Stomach (tissue), 9 donors: Measurements from ENCODE around the gene FHOD3. TPM values are rescaled to one million over a fixed set of nuclear protein-coding genes. Genes with fewer than 3 reads are reported as not detected.
A peak's percentile ranks its signal among the peaks of the same experiment; 100 is the strongest.
"Not testable (repeated sequence)": the region's sequence is repeated elsewhere in the genome, so short reads cannot be mapped to it uniquely, and the experiment has no call there.

Experiments
- DNase-seq, 2 donors: peaks; one replicate each; pipeline versions ENCODE4 v3.0.0 to v3.0.0-alpha.2; 2013 to 2019
- H3K27ac ChIP-seq, 5 donors: fragments of 200-600 bp in 4 of 5; sonication (generic) in 4 of 5; one replicate each; pipeline ENCODE4 v1.5.1; 2013 to 2019; ENCODE audit warnings: mild to moderate bottlenecking in 1 of 5, moderate library complexity in 1 of 5
- H3K27me3 ChIP-seq, 3 donors: fragments of 200-600 bp; sonication (generic); one replicate each; pipeline ENCODE4 v1.5.1; 2017 to 2019; ENCODE audit warnings: mixed run types in 1 of 3
- H3K36me3 ChIP-seq, 4 donors: fragments of 200-600 bp; sonication (generic); 1 replicate in 3 of 4; 2 replicates in 1 of 4; pipeline ENCODE4 v1.5.1; 2016 to 2019
- H3K4me1 ChIP-seq, 4 donors: fragments of 200-600 bp; sonication (generic); one replicate each; pipeline ENCODE4 v1.5.1; 2016 to 2019
- H3K4me3 ChIP-seq, 4 donors: fragments of 200-600 bp; sonication (generic) in 3 of 4; one replicate each; pipeline ENCODE4 v1.5.1; 2016 to 2019; ENCODE audit warnings: mild to moderate bottlenecking in 1 of 4
- H3K9me3 ChIP-seq, 4 donors: fragments of 200-600 bp; sonication (generic); one replicate each; pipeline ENCODE4 v1.5.1; 2016 to 2019
- CTCF ChIP-seq, 7 experiments: fragments of 450-650 bp in 4 of 7; fragments of 200-600 bp in 3 of 7; sonication (generic) in 3 of 7; IDR thresholded peaks; one replicate each; pipeline ENCODE4 v1.5.1; 2016 to 2019; ENCODE audit warnings: antibody characterized with exemption in 7 of 7, control low read depth in 2 of 7, mild to moderate bottlenecking in 1 of 7
- EP300 ChIP-seq: sonication (generic); formaldehyde crosslinking; IDR thresholded peaks from one replicate; pipeline ENCODE4 v1.6.1; 2017; ENCODE audit warnings: antibody characterized with exemption
- POLR2A ChIP-seq, 4 donors: fragments of 450-650 bp; IDR thresholded peaks; one replicate each; pipeline ENCODE4 v1.6.1; 2016; ENCODE audit warnings: antibody characterized with exemption in 4 of 4, control low read depth in 2 of 4, mild to moderate bottlenecking in 1 of 4, moderate library complexity in 1 of 4
- POLR2AphosphoS5 ChIP-seq, 3 donors: sonication (generic); formaldehyde crosslinking; IDR thresholded peaks; one replicate each; pipeline ENCODE4 v1.6.1; 2016; ENCODE audit warnings: antibody characterized with exemption in 3 of 3
- WGBS, 5 donors: extraction: QIAGEN DNeasy Blood & Tissue Kit in 3 of 5; methylation state at CpG; one replicate each; pipeline versions ENCODE4 v1.1.5 to v1.1.7; 2013 to 2018; 5-methylcytosine and 5-hydroxymethylcytosine counted together
- intact Hi-C: fragments of 100-400 bp; cut with DNase I; formaldehyde crosslinking; loops from one replicate; pipeline ENCODE4 v1.15.1; 2023; ENCODE audit warnings: low total_unique reads
- polyA plus RNA-seq, 3 donors: library from polyadenylated mRNA; stranded (reverse); fragments of 200-250 nt; gene quantifications; one replicate each; pipeline ENCODE4 v1.2.3, GENCODE V29; 2013
- total RNA-seq, 5 donors: library from RNA; depleted of rRNA; stranded (reverse); fragments of >200 nt; gene quantifications; one replicate each; pipeline versions ENCODE4 v1.1.0 to v1.2.3, GENCODE V29; 2014 to 2016
- donor health status: healthy with polysubstance abuse.
- donor health status: Bipolar disorder and iron deficiency.
- donor health status: healthy.

The FHOD3 gene
- total and polyA plus RNA-seq, 8 donors = under 0.01 to 9.1 (median 4.6) TPM

- DNase-seq = no peak
- no peaks in the 10 kb centered on the region for H3K4me1 ChIP-seq
- intact Hi-C loops = no loop called here
- 58 to 66% (median 63%) methylated on average over 9 of the region's 9 CpGs for WGBS, 5 donors
- no peaks in the 10 kb centered on the region for H3K27me3 ChIP-seq
- TF ChIP-seq POLR2A (IDR thresholded peaks at IDR 0.05) (no peak), EP300 (no peak)
- no peak overlapping the region for H3K4me3 ChIP-seq
- no peaks in the 10 kb centered on the region for H3K36me3 ChIP-seq
- no peak overlapping the region for H3K27ac ChIP-seq
- peaks cover 0 to 4% (median 0%) of the 10 kb centered on the region in 4 donors for H3K9me3 ChIP-seq
Observed at GRCh38 chr18:36350839-36351469, 53.4 kb downstream of the FHOD3 start.

GRCh38 chr18:36352384-36352783 lies 54.9 kb downstream of the FHOD3 start:
- 45 to 75% (median 47%) methylated on average over 3 of the region's 3 CpGs for WGBS, 5 donors
- Histone ChIP-seq H3K27me3 (no peaks in the 10 kb centered on the region), H3K4me3 (no peak overlapping the region), H3K4me1 (no peaks in the 10 kb centered on the region), H3K27ac (no peak overlapping the region), H3K36me3 (no peaks in the 10 kb centered on the region), H3K9me3 (peaks cover 0 to 4% (median 0%) of the 10 kb centered on the region in 4 donors)
- intact Hi-C loops = no loop called here
- DNase-seq = peak in 1 of 2 donors; percentile 59
- TF ChIP-seq POLR2A (IDR thresholded peaks at IDR 0.05) (no peak), EP300 (no peak), CTCF (IDR thresholded peaks at IDR 0.05) (no peak), POLR2AphosphoS5 (IDR thresholded peaks at IDR 0.05) (no peak)

GRCh38 chr18:36354989-36355388 lies 57.5 kb downstream of the FHOD3 start:
- Histone ChIP-seq H3K4me1 (no peaks in the 10 kb centered on the region), H3K36me3 (no peaks in the 10 kb centered on the region), H3K4me3 (no peak overlapping the region), H3K27me3 (no peaks in the 10 kb centered on the region), H3K9me3 (peaks cover 0 to 4% (median 0%) of the 10 kb centered on the region in 4 donors), H3K27ac (no peak overlapping the region)
- WGBS, 5 donors = 79 to 89% (median 87%) methylated on average over 5 of the region's 5 CpGs
- intact Hi-C loops = no loop called here
- TF ChIP-seq POLR2AphosphoS5 (IDR thresholded peaks at IDR 0.05) (no peak), EP300 (no peak), CTCF (IDR thresholded peaks at IDR 0.05) (no peak), POLR2A (IDR thresholded peaks at IDR 0.05) (no peak)
- no peak for DNase-seq

- no peak for DNase-seq
- peaks cover 0 to 4% (median 0%) of the 10 kb centered on the region in 4 donors for H3K9me3 ChIP-seq
- WGBS, 5 donors = 85 to 93% (median 88%) methylated on average over 7 of the region's 7 CpGs
- intact Hi-C loops = no loop called here
- no peaks in the 10 kb centered on the region for H3K36me3 ChIP-seq
- no peak overlapping the region for H3K4me3 ChIP-seq
- no peak overlapping the region for H3K27ac ChIP-seq
- no peak for TF ChIP-seq EP300
- no peak for TF ChIP-seq POLR2A (IDR thresholded peaks at IDR 0.05)
- TF ChIP-seq POLR2AphosphoS5 (IDR thresholded peaks at IDR 0.05) = no peak
- no peak for TF ChIP-seq CTCF (IDR thresholded peaks at IDR 0.05)
- no peaks in the 10 kb centered on the region for H3K27me3 ChIP-seq
- H3K4me1 ChIP-seq = no peaks in the 10 kb centered on the region
Observed at GRCh38 chr18:36355511-36355910, 58.0 kb downstream of the FHOD3 start.

- intact Hi-C loops, H3K27me3 ChIP-seq, H3K4me3 ChIP-seq, H3K4me1 ChIP-seq, H3K27ac ChIP-seq, DNase-seq, H3K36me3 ChIP-seq, H3K9me3 ChIP-seq: not testable (repeated sequence)
- 71 to 85% (median 80%) methylated on average over 6 of the region's 6 CpGs for WGBS, 5 donors
Observed at GRCh38 chr18:36356741-36357140, 59.2 kb downstream of the FHOD3 start.
